HUDEP-2 (cell line): ENCODE data around the gene TMEM150C.

Experiments used
- DNase-seq, 76 experiments: peaks; one replicate each; lab custom pipeline; 2025; ENCODE audit not compliant: unreplicated experiment in 76 of 76; lab: John Stamatoyannopoulos, UW

Gene TMEM150C

GRCh38 chr4:82433791-82434190 is 128.0 kb downstream of the TMEM150C start:
- DNase-seq = no peak
